Fibroblast of mammary gland (primary cell): Measurements from ENCODE around the gene MRPL44.

Experiments used
- DNase-seq: peaks from one replicate; pipeline ENCODE4 v3.0.0-alpha.2; 2010; ENCODE audit warnings: low read depth
- H3K4me3 ChIP-seq: 2 replicates; pipeline ENCODE4 v1.5.1; 2011; ENCODE audit warnings: low read depth, mild to moderate bottlenecking, low read length, moderate library complexity; ENCODE audit not compliant: control insufficient read depth
- CTCF ChIP-seq: conservative IDR thresholded peaks from 2 replicates; pipeline ENCODE4 v1.5.1; 2011; ENCODE audit warnings: low read depth, low read length, inconsistent platforms; ENCODE audit not compliant: control insufficient read depth, insufficient read depth

The MRPL44 gene

GRCh38 chr2:223928113-223929006 lies 28.9 kb upstream of the MRPL44 start:
- no peak for DNase-seq
- TF ChIP-seq CTCF = no peak
- no peak overlapping the region for H3K4me3 ChIP-seq

GRCh38 chr2:223929571-223930102 lies 27.6 kb upstream of the MRPL44 start:
- H3K4me3 ChIP-seq = no peak overlapping the region
- no peak for TF ChIP-seq CTCF
- DNase-seq = no peak

GRCh38 chr2:223930103-223930976 lies 26.9 kb upstream of the MRPL44 start:
- no peak overlapping the region for H3K4me3 ChIP-seq
- peak; percentile 20 for DNase-seq
- no peak for TF ChIP-seq CTCF

- H3K4me3 ChIP-seq = no peak overlapping the region
- no peak for TF ChIP-seq CTCF
- no peak for DNase-seq
These were observed 24.2 kb upstream of the MRPL44 start for GRCh38 chr2:223932816-223933800.

GRCh38 chr2:223934870-223935269 lies 22.4 kb upstream of the MRPL44 start:
- no peak for DNase-seq
- TF ChIP-seq CTCF = no peak

GRCh38 chr2:223935459-223936125 lies 21.7 kb upstream of the MRPL44 start:
- DNase-seq = no peak
- no peak overlapping the region for H3K4me3 ChIP-seq
- TF ChIP-seq CTCF = no peak

More at GRCh38 chr2:223934870-223935269, 22.4 kb upstream of the MRPL44 start:
- H3K4me3 ChIP-seq = no peak overlapping the region
